ENCODE results near the gene FNBP1L.

Gene FNBP1L

GRCh38 chr1:93434088-93434487 is 13.8 kb upstream of the FNBP1L start:
- Histone ChIP-seq H3F3A (ENCODE audit: insufficient read depth, low read length) (no peaks in the 10 kb centered on the region), H3K4me1 (ENCODE audit: insufficient read depth, low read length, severe bottlenecking) (peaks cover 5% of the 10 kb centered on the region), H3K36me3 (ENCODE audit: insufficient read depth, low read length) (no peaks in the 10 kb centered on the region), H3K27ac (ENCODE audit: low read depth, low read length, poor library complexity, severe bottlenecking) (no peak overlapping the region), H4K20me1 (ENCODE audit: insufficient read depth, low read length) (no peaks in the 10 kb centered on the region), H3K9me2 (ENCODE audit: low read depth, low read length) (no peaks in the 10 kb centered on the region), H3K79me2 (ENCODE audit: insufficient read depth, low read length) (no peaks in the 10 kb centered on the region), H2AFZ (ENCODE audit: low read length) (no peak overlapping the region), H3K9me3 (ENCODE audit: low read length) (0 out of 2 replicates have a peak, but pooled peaks cover 4% of the 10 kb centered on the region), H3K9ac (ENCODE audit: low read length) (no peak overlapping the region), H3K4me3 (ENCODE audit: low read depth, low read length, poor library complexity, severe bottlenecking) (no peak overlapping the region), H3K4me2 (ENCODE audit: low read length) (no peak overlapping the region), H3K27me3 (ENCODE audit: insufficient read depth, low read length) (no peaks in the 10 kb centered on the region)
- TF ChIP-seq EZH2 (IDR thresholded peaks at IDR 0.05; ENCODE audit: borderline replicate concordance, low read length) = no peak

DNA sequence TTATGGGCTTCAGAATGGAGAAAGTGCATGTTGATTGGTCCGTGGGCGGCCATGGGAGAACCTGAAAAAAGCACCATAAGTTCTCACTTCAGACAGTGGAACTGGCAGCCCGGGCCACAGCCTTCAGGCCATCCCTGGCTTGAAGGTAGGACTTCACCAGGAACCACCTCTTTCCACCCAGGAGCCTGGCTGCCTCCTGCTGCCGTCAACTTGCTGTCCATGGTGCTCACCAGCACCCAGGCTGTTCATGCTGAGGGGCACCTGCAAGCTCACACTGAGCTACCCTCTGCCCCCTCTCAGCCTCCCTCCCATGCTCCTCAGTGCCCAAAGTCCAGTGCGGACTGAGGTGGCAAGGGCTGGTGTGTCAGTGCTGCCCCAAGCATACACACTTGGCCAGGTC is 12.9 kb upstream of the FNBP1L start:
- 0 out of 2 replicates have a peak, but pooled peaks cover 4% of the 10 kb centered on the region for H3K9me3 ChIP-seq (ENCODE audit: low read length)
- no peak overlapping the region for H3K9ac ChIP-seq (ENCODE audit: low read length)
- H3K79me2 ChIP-seq (ENCODE audit: insufficient read depth, low read length) = no peaks in the 10 kb centered on the region
- H3F3A ChIP-seq (ENCODE audit: insufficient read depth, low read length) = no peaks in the 10 kb centered on the region
- H3K9me2 ChIP-seq (ENCODE audit: low read depth, low read length) = no peaks in the 10 kb centered on the region
- no peaks in the 10 kb centered on the region for H3K36me3 ChIP-seq (ENCODE audit: insufficient read depth, low read length)
- TF ChIP-seq, protein P1, sequence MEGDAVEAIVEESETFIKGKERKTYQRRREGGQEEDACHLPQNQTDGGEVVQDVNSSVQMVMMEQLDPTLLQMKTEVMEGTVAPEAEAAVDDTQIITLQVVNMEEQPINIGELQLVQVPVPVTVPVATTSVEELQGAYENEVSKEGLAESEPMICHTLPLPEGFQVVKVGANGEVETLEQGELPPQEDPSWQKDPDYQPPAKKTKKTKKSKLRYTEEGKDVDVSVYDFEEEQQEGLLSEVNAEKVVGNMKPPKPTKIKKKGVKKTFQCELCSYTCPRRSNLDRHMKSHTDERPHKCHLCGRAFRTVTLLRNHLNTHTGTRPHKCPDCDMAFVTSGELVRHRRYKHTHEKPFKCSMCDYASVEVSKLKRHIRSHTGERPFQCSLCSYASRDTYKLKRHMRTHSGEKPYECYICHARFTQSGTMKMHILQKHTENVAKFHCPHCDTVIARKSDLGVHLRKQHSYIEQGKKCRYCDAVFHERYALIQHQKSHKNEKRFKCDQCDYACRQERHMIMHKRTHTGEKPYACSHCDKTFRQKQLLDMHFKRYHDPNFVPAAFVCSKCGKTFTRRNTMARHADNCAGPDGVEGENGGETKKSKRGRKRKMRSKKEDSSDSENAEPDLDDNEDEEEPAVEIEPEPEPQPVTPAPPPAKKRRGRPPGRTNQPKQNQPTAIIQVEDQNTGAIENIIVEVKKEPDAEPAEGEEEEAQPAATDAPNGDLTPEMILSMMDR (IDR thresholded peaks at IDR 0.05; ENCODE audit: low read length) = no peak
- TF ChIP-seq EZH2 (IDR thresholded peaks at IDR 0.05; ENCODE audit: borderline replicate concordance, low read length) = no peak
- peaks cover 5% of the 10 kb centered on the region for H3K4me1 ChIP-seq (ENCODE audit: insufficient read depth, low read length, severe bottlenecking)
- H2AFZ ChIP-seq (ENCODE audit: low read length) = no peak overlapping the region
- no peak overlapping the region for H3K4me3 ChIP-seq (ENCODE audit: low read depth, low read length, poor library complexity, severe bottlenecking)
- H3K4me2 ChIP-seq (ENCODE audit: low read length) = no peak overlapping the region
- no peaks in the 10 kb centered on the region for H3K27me3 ChIP-seq (ENCODE audit: insufficient read depth, low read length)
- H4K20me1 ChIP-seq (ENCODE audit: insufficient read depth, low read length) = no peaks in the 10 kb centered on the region
- H3K27ac ChIP-seq (ENCODE audit: low read depth, low read length, poor library complexity, severe bottlenecking) = no peak overlapping the region

- H3K4me3 ChIP-seq (ENCODE audit: low read depth, low read length, poor library complexity, severe bottlenecking) = no peak overlapping the region
- TF ChIP-seq, protein P1 (IDR thresholded peaks at IDR 0.05; ENCODE audit: low read length) = no peak
- no peak for TF ChIP-seq EZH2 (IDR thresholded peaks at IDR 0.05; ENCODE audit: borderline replicate concordance, low read length)
- 0 out of 2 replicates have a peak, but pooled peaks cover 4% of the 10 kb centered on the region for H3K9me3 ChIP-seq (ENCODE audit: low read length)
- H4K20me1 ChIP-seq (ENCODE audit: insufficient read depth, low read length) = no peaks in the 10 kb centered on the region
- no peak overlapping the region for H3K4me2 ChIP-seq (ENCODE audit: low read length)
- peaks cover 5% of the 10 kb centered on the region for H3K4me1 ChIP-seq (ENCODE audit: insufficient read depth, low read length, severe bottlenecking)
- no peaks in the 10 kb centered on the region for H3K27me3 ChIP-seq (ENCODE audit: insufficient read depth, low read length)
- H3K9me2 ChIP-seq (ENCODE audit: low read depth, low read length) = no peaks in the 10 kb centered on the region
- no peaks in the 10 kb centered on the region for H3K36me3 ChIP-seq (ENCODE audit: insufficient read depth, low read length)
- H2AFZ ChIP-seq (ENCODE audit: low read length) = no peak overlapping the region
- H3K27ac ChIP-seq (ENCODE audit: low read depth, low read length, poor library complexity, severe bottlenecking) = no peak overlapping the region
- H3K79me2 ChIP-seq (ENCODE audit: insufficient read depth, low read length) = no peaks in the 10 kb centered on the region
- H3K9ac ChIP-seq (ENCODE audit: low read length) = no peak overlapping the region
- no peaks in the 10 kb centered on the region for H3F3A ChIP-seq (ENCODE audit: insufficient read depth, low read length)
Measured at GRCh38 chr1:93435443-93435842, 12.5 kb upstream of the FNBP1L start.

- Histone ChIP-seq H3K27ac (ENCODE audit: low read depth, low read length, poor library complexity, severe bottlenecking) (no peak overlapping the region), H2AFZ (ENCODE audit: low read length) (no peak overlapping the region), H3K4me2 (ENCODE audit: low read length) (no peak overlapping the region)
Measured at GRCh38 chr1:93436496-93436895, 11.4 kb upstream of the FNBP1L start.

More at GRCh38 chr1:93436496-93436895, 11.4 kb upstream of the FNBP1L start:
- Histone ChIP-seq H3K4me1 (ENCODE audit: insufficient read depth, low read length, severe bottlenecking) (peaks cover 5% of the 10 kb centered on the region), H4K20me1 (ENCODE audit: insufficient read depth, low read length) (no peaks in the 10 kb centered on the region), H3K9me2 (ENCODE audit: low read depth, low read length) (no peaks in the 10 kb centered on the region), H3K27me3 (ENCODE audit: insufficient read depth, low read length) (no peaks in the 10 kb centered on the region), H3K9me3 (ENCODE audit: low read length) (0 out of 2 replicates have a peak, but pooled peaks cover 4% of the 10 kb centered on the region), H3K4me3 (ENCODE audit: low read depth, low read length, poor library complexity, severe bottlenecking) (no peak overlapping the region), H3F3A (ENCODE audit: insufficient read depth, low read length) (no peaks in the 10 kb centered on the region), H3K79me2 (ENCODE audit: insufficient read depth, low read length) (no peaks in the 10 kb centered on the region), H3K9ac (ENCODE audit: low read length) (no peak overlapping the region), H3K36me3 (ENCODE audit: insufficient read depth, low read length) (no peaks in the 10 kb centered on the region)
- TF ChIP-seq, protein P1 (IDR thresholded peaks at IDR 0.05; ENCODE audit: low read length) = no peak
- TF ChIP-seq EZH2 (IDR thresholded peaks at IDR 0.05; ENCODE audit: borderline replicate concordance, low read length) = no peak
